EL (cell line): Measurements from ENCODE around the gene WHRN.

Experiments used
- DNase-seq: peaks from one replicate; pipeline ENCODE4 v3.0.0-alpha.2; 2016

WHRN gene

GRCh38 chr9:114489928-114490327 is 15.3 kb downstream of the WHRN start:
- DNase-seq, result no peak

GRCh38 chr9:114488398-114489129 is 16.7 kb downstream of the WHRN start:
- no peak for DNase-seq

GRCh38 chr9:114487607-114488300 is 17.5 kb downstream of the WHRN start:
- peak; percentile 78 for DNase-seq

- DNase-seq, result peak; percentile 17
Measured at GRCh38 chr9:114486205-114486963, 18.9 kb downstream of the WHRN start.

- peak; percentile 86 for DNase-seq
Measured at GRCh38 chr9:114484854-114485443, 20.3 kb downstream of the WHRN start.

- no peak for DNase-seq
Measured at GRCh38 chr9:114484215-114484853, 20.9 kb downstream of the WHRN start.

- no peak for DNase-seq
Measured at GRCh38 chr9:114483499-114483898, 21.8 kb downstream of the WHRN start.

- DNase-seq, result no peak
Measured at GRCh38 chr9:114482593-114482992, 22.7 kb downstream of the WHRN start.

- DNase-seq, result no peak
Measured at GRCh38 chr9:114481789-114482188, 23.5 kb downstream of the WHRN start.

GRCh38 chr9:114480746-114481435 is 24.4 kb downstream of the WHRN start:
- no peak for DNase-seq

- no peak for DNase-seq
Measured at GRCh38 chr9:114478871-114479270, 26.4 kb downstream of the WHRN start.

- no peak for DNase-seq
Measured at GRCh38 chr9:114478459-114478858, 26.8 kb downstream of the WHRN start.

- DNase-seq, result no peak
Measured at GRCh38 chr9:114477642-114478041, 27.6 kb downstream of the WHRN start.

- DNase-seq, result no peak
Measured at GRCh38 chr9:114476891-114477469, 28.3 kb downstream of the WHRN start.

- no peak for DNase-seq
Measured at GRCh38 chr9:114475412-114476135, 29.7 kb downstream of the WHRN start.

GRCh38 chr9:114474425-114474824 is 30.8 kb downstream of the WHRN start:
- no peak for DNase-seq

- no peak for DNase-seq
Measured at GRCh38 chr9:114473447-114473801, 31.8 kb downstream of the WHRN start.

- peak; percentile 16 for DNase-seq
Measured at GRCh38 chr9:114472765-114473446, 32.4 kb downstream of the WHRN start.

GRCh38 chr9:114471157-114471556 is 34.1 kb downstream of the WHRN start:
- no peak for DNase-seq

- no peak for DNase-seq
Measured at GRCh38 chr9:114470581-114470980, 34.7 kb downstream of the WHRN start.

GRCh38 chr9:114470121-114470520 is 35.2 kb downstream of the WHRN start:
- no peak for DNase-seq
